Lower lobe of right lung (tissue), 2 donors: Measurements from ENCODE around the gene MAPK8IP1. TPM values are rescaled to one million over a fixed set of nuclear protein-coding genes. Genes with fewer than 3 reads are reported as not detected.
A peak's percentile ranks its signal among the peaks of the same experiment; 100 is the strongest.

ENCODE experiments used
- ATAC-seq, 2 donors: fragments of 200-7000 bp; cut with Tn5 transposase; one replicate each; pipeline ENCODE4 v1.9.1; 2020 to 2022; ENCODE audit warnings: mild to moderate bottlenecking in 2 of 2, moderate library complexity in 2 of 2
- DNase-seq: peaks from one replicate; pipeline ENCODE4 v3.0.0-alpha.2; 2020
- H3K27ac ChIP-seq: fragments of 200-600 bp; one replicate; pipeline ENCODE4 v1.8.0; 2022
- H3K27me3 ChIP-seq: fragments of 200-600 bp; one replicate; pipeline ENCODE4 v1.8.0; 2022; ENCODE audit warnings: low read depth
- H3K36me3 ChIP-seq: fragments of 200-600 bp; one replicate; pipeline ENCODE4 v1.8.0; 2022; ENCODE audit warnings: mild to moderate bottlenecking
- H3K4me1 ChIP-seq: fragments of 200-600 bp; one replicate; pipeline ENCODE4 v1.8.0; 2022
- H3K4me3 ChIP-seq: fragments of 200-600 bp; one replicate; pipeline ENCODE4 v1.8.0; 2022; ENCODE audit warnings: mild to moderate bottlenecking
- H3K9me3 ChIP-seq: fragments of 200-600 bp; one replicate; pipeline ENCODE4 v1.8.0; 2022
- CTCF ChIP-seq: fragments of 200-600 bp; IDR thresholded peaks from one replicate; pipeline ENCODE4 v1.8.0; 2022; ENCODE audit warnings: antibody characterized with exemption, mild to moderate bottlenecking
- intact Hi-C: fragments of 100-400 bp; cut with DNase I; formaldehyde crosslinking; loops from one replicate; pipeline ENCODE4 v1.11.0; 2022
- total RNA-seq: library from RNA; stranded (reverse); fragmentation: NEBNext Ultra II Directional; extraction: Animal tissue kit (Norgen Biotek cat#: 25700); gene quantifications from one replicate; pipeline ENCODE4 v1.2.1, GENCODE V29; 2021
- donor health status: DM: no; HTN: yes; CAD: no; lungs with severe emphysema.

The MAPK8IP1 gene
- total RNA-seq, 1 donor from 2014 or later = 7.3 TPM

- Histone ChIP-seq H3K4me3 (no peak overlapping the region), H3K9me3 (no peaks in the 10 kb centered on the region), H3K36me3 (peaks cover 53% of the 10 kb centered on the region), H3K27ac (no peak overlapping the region), H3K4me1 (peaks cover 18% of the 10 kb centered on the region), H3K27me3 (no peaks in the 10 kb centered on the region)
- DNase-seq (no peak), ATAC-seq (no peak)
- TF ChIP-seq CTCF = no peak
- intact Hi-C loops = no loop called here
Measured at GRCh38 chr11:45931739-45932138, 46.3 kb downstream of the MAPK8IP1 start.

- no peak for TF ChIP-seq CTCF
- Histone ChIP-seq H3K27ac (no peak overlapping the region), H3K36me3 (peaks cover 58% of the 10 kb centered on the region), H3K4me1 (peaks cover 18% of the 10 kb centered on the region), H3K4me3 (no peak overlapping the region), H3K9me3 (no peaks in the 10 kb centered on the region), H3K27me3 (no peaks in the 10 kb centered on the region)
- intact Hi-C loops = no loop called here
- ATAC-seq (no peak), DNase-seq (no peak)
Measured at GRCh38 chr11:45932217-45932616, 46.8 kb downstream of the MAPK8IP1 start.

GRCh38 chr11:45933131-45933831, 47.8 kb downstream of the MAPK8IP1 start:
- no peak for DNase-seq
- H3K27me3 ChIP-seq = no peaks in the 10 kb centered on the region
- no peak for TF ChIP-seq CTCF
- intact Hi-C loops = no loop called here
- H3K4me1 ChIP-seq = peaks cover 18% of the 10 kb centered on the region
- ATAC-seq = peak; percentile 19 to 26
- H3K9me3 ChIP-seq = no peaks in the 10 kb centered on the region
- no peak overlapping the region for H3K27ac ChIP-seq
- H3K36me3 ChIP-seq = peaks cover 69% of the 10 kb centered on the region
- no peak overlapping the region for H3K4me3 ChIP-seq

- Histone ChIP-seq H3K4me1 (peaks cover 18% of the 10 kb centered on the region), H3K27ac (no peak overlapping the region), H3K9me3 (no peaks in the 10 kb centered on the region), H3K4me3 (no peak overlapping the region), H3K27me3 (no peaks in the 10 kb centered on the region), H3K36me3 (peaks cover 69% of the 10 kb centered on the region)
- intact Hi-C loops = no loop called here
- no peak for DNase-seq
- no peak for TF ChIP-seq CTCF
- ATAC-seq = no peak
Measured at GRCh38 chr11:45933846-45934579, 48.6 kb downstream of the MAPK8IP1 start.

GRCh38 chr11:45934580-45935318, 49.3 kb downstream of the MAPK8IP1 start:
- no peak for TF ChIP-seq CTCF
- intact Hi-C loops = no loop called here
- no peaks in the 10 kb centered on the region for H3K27me3 ChIP-seq
- H3K36me3 ChIP-seq = peaks cover 70% of the 10 kb centered on the region
- H3K9me3 ChIP-seq = no peaks in the 10 kb centered on the region
- H3K4me1 ChIP-seq = peaks cover 15% of the 10 kb centered on the region
- H3K4me3 ChIP-seq = no peak overlapping the region
- DNase-seq (no peak), ATAC-seq (no peak)
- H3K27ac ChIP-seq = no peak overlapping the region
